Keratinocyte (primary cell): ENCODE measurements around the gene PRKCA. TPM values are rescaled to one million over a fixed set of nuclear protein-coding genes. Genes with fewer than 3 reads are reported as not detected.

ENCODE experiments used
- DNase-seq: peaks from one replicate; pipeline ENCODE4 v3.0.0-alpha.2; 2011; ENCODE audit warnings: low read depth, missing footprints, low spot score
- FAIRE-seq: peaks from 2 replicates; lab custom pipeline; 2011; peaks lifted over from hg19 to GRCh38; lab: Jason Lieb, UNC
- H2AFZ ChIP-seq: 2 replicates; pipeline ENCODE4 v1.6.0; 2012; ENCODE audit warnings: low read length, control low read depth, inconsistent platforms; ENCODE audit not compliant: control insufficient read depth
- H3K27ac ChIP-seq: 2 replicates; pipeline ENCODE4 v1.5.1; 2011; ENCODE audit warnings: low read length; ENCODE audit not compliant: control insufficient read depth, insufficient read depth
- H3K27me3 ChIP-seq: 3 replicates; pipeline ENCODE4 v1.6.0; 2011; ENCODE audit warnings: low read length; ENCODE audit not compliant: control insufficient read depth, insufficient read depth; ENCODE audit errors: extremely low read depth
- H3K36me3 ChIP-seq, 2 experiments: 2 replicates in 1 of 2; 3 replicates in 1 of 2; pipeline ENCODE4 v1.5.1; 2011; ENCODE audit warnings: low read length in 2 of 2, mild to moderate bottlenecking in 1 of 2; ENCODE audit not compliant: control insufficient read depth in 2 of 2, insufficient read depth in 2 of 2; ENCODE audit errors: extremely low read depth in 1 of 2
- H3K4me1 ChIP-seq: 3 replicates; pipeline ENCODE4 v1.5.1; 2011; ENCODE audit warnings: low read length; ENCODE audit not compliant: control insufficient read depth, insufficient read depth; ENCODE audit errors: extremely low read depth
- H3K4me2 ChIP-seq: 3 replicates; pipeline ENCODE4 v1.6.0; 2011; ENCODE audit warnings: low read depth, low read length; ENCODE audit not compliant: control insufficient read depth, insufficient read depth; ENCODE audit errors: extremely low read depth
- H3K4me3 ChIP-seq, 3 experiments: fragments of 200-600 bp in 1 of 3; sonication (generic) in 1 of 3; 2 replicates in 2 of 3; 3 replicates in 1 of 3; pipeline ENCODE4 v1.5.1; 2011 to 2016; ENCODE audit warnings: low read length in 3 of 3, mild to moderate bottlenecking in 3 of 3, control low read depth in 2 of 3, inconsistent platforms in 1 of 3, low read depth in 1 of 3, mixed read lengths in 1 of 3, mixed run types in 1 of 3, moderate library complexity in 1 of 3; ENCODE audit not compliant: control insufficient read depth in 2 of 3, insufficient read depth in 2 of 3; ENCODE audit errors: extremely low read depth in 1 of 3
- H3K79me2 ChIP-seq: 2 replicates; pipeline ENCODE4 v1.6.0; 2012; ENCODE audit warnings: low read length; ENCODE audit not compliant: control insufficient read depth, insufficient read depth
- H3K9ac ChIP-seq: 3 replicates; pipeline ENCODE4 v1.6.0; 2011; ENCODE audit warnings: low read length; ENCODE audit not compliant: control insufficient read depth, insufficient read depth; ENCODE audit errors: extremely low read depth
- H3K9me1 ChIP-seq: 3 replicates; pipeline ENCODE4 v1.6.0; 2011; ENCODE audit warnings: low read length; ENCODE audit not compliant: control insufficient read depth, insufficient read depth; ENCODE audit errors: extremely low read depth
- H3K9me3 ChIP-seq: 2 replicates; pipeline ENCODE4 v1.5.1; 2012; ENCODE audit warnings: low read depth, low read length; ENCODE audit not compliant: control insufficient read depth
- H4K20me1 ChIP-seq: 3 replicates; pipeline ENCODE4 v1.6.0; 2011; ENCODE audit warnings: low read length; ENCODE audit not compliant: control insufficient read depth, insufficient read depth; ENCODE audit errors: extremely low read depth
- CTCF ChIP-seq, 3 experiments: IDR thresholded peaks in 1 of 3; conservative IDR thresholded peaks in 1 of 3; optimal IDR thresholded peaks in 1 of 3; 2 replicates in 2 of 3; 3 replicates in 1 of 3; pipeline versions ENCODE3 to v1.5.1; 2011; ENCODE audit warnings: low read length in 3 of 3, mild to moderate bottlenecking in 3 of 3, moderate library complexity in 2 of 3, control low read depth in 1 of 3, inconsistent platforms in 1 of 3; ENCODE audit not compliant: insufficient read depth in 2 of 3; ENCODE audit errors: extremely low read depth in 1 of 3
- EZH2 ChIP-seq: IDR thresholded peaks from one replicate; pipeline ENCODE4 v1.6.1; 2012; ENCODE audit warnings: inconsistent platforms, mild to moderate bottlenecking, low read length, moderate library complexity
- dilution Hi-C: fragments of 300-500 bp; cut with MboI; formaldehyde crosslinking; loops from one replicate; pipeline ENCODE4 v1.7.0; 2020; ENCODE audit warnings: low sequenced_read_pairs; ENCODE audit not compliant: extremely low pct_ligation_motif_present
- polyA plus RNA-seq, 5 experiments: library from polyadenylated mRNA; depleted of rRNA in 3 of 5; stranded (reverse) in 3 of 5; stranded (forward) in 1 of 5; unstranded in 1 of 5; fragments of >200 nt; gene quantifications; 1 replicate in 1 of 5; 2 replicates in 3 of 5; 3 replicates in 1 of 5; pipeline versions ENCODE4 v1.2.1 to v1.2.3, GENCODE V29; 2011 to 2012; ENCODE audit warnings: missing spikeins in 2 of 5, low read depth in 1 of 5, low replicate concordance in 1 of 5

Gene PRKCA
- polyA plus RNA-seq, 1 donor (not counting 4 experiments of a cell fraction or from before 2014, with no cell fraction given): 3.6 TPM

- H3K79me2 ChIP-seq: no peaks in the 10 kb centered on the region
- FAIRE-seq: no peak
- H3K27ac ChIP-seq: no peak overlapping the region
Measured at GRCh38 chr17:66715076-66715675, 412.8 kb downstream of the PRKCA start.

GRCh38 chr17:66715745-66716156, 413.3 kb downstream of the PRKCA start:
- H3K9ac ChIP-seq: no peak overlapping the region
- no peaks in the 10 kb centered on the region for H3K27me3 ChIP-seq
- no peak overlapping the region for H3K4me3 ChIP-seq
- H3K27ac ChIP-seq: no peak overlapping the region
- TF ChIP-seq EZH2 (no peak), CTCF (optimal IDR thresholded peaks at IDR 0.05 in 1 of 3, IDR thresholded peaks at IDR 0.05 in 1 of 3, conservative IDR thresholded peaks at IDR 0.05 in 1 of 3; ENCODE audit: extremely low read depth in 1 of 3, insufficient read depth in 2 of 3, low read length in 3 of 3) (peak; percentile 58 to 73 (median 66))
- peaks cover 5% of the 10 kb centered on the region for H3K4me1 ChIP-seq
- no peaks in the 10 kb centered on the region for H3K36me3 ChIP-seq
- no peaks in the 10 kb centered on the region for H4K20me1 ChIP-seq
- DNase-seq (no peak), FAIRE-seq (peak; percentile 90)
- no peaks in the 10 kb centered on the region for H3K9me1 ChIP-seq
- dilution Hi-C loops: no loop called here
- H3K79me2 ChIP-seq: no peaks in the 10 kb centered on the region
- no peak overlapping the region for H3K4me2 ChIP-seq
- H2AFZ ChIP-seq: no peak overlapping the region
- H3K9me3 ChIP-seq: no peaks in the 10 kb centered on the region

More at GRCh38 chr17:66715076-66715675, 412.8 kb downstream of the PRKCA start:
- dilution Hi-C loops: no loop called here
- H3K9me3 ChIP-seq: no peaks in the 10 kb centered on the region
- TF ChIP-seq EZH2 (no peak), CTCF (optimal IDR thresholded peaks at IDR 0.05 in 1 of 3, IDR thresholded peaks at IDR 0.05 in 1 of 3, conservative IDR thresholded peaks at IDR 0.05 in 1 of 3; ENCODE audit: extremely low read depth in 1 of 3, insufficient read depth in 2 of 3, low read length in 3 of 3) (no peak)
- no peak overlapping the region for H3K4me2 ChIP-seq
- DNase-seq: no peak
- H3K9ac ChIP-seq: no peak overlapping the region
- H3K4me3 ChIP-seq: no peak overlapping the region
- H3K9me1 ChIP-seq: no peaks in the 10 kb centered on the region
- H4K20me1 ChIP-seq: no peaks in the 10 kb centered on the region
- peaks cover 2% of the 10 kb centered on the region for H3K4me1 ChIP-seq
- H2AFZ ChIP-seq: no peak overlapping the region
- no peaks in the 10 kb centered on the region for H3K27me3 ChIP-seq
- no peaks in the 10 kb centered on the region for H3K36me3 ChIP-seq
